HepG2 (cell line): ENCODE data around the gene CADM2.

Experiments used
- AGO1 ChIP-seq: fragments of 200-400 bp; formaldehyde crosslinking; IDR thresholded peaks from 2 replicates; pipeline ENCODE4 v1.6.1; 2017; ENCODE audit warnings: mild to moderate bottlenecking, low read depth, low read length, moderate library complexity; ENCODE audit not compliant: poor library complexity, severe bottlenecking
- CREM ChIP-seq, 2 experiments: sonication (generic) in 1 of 2; formaldehyde crosslinking in 1 of 2; IDR thresholded peaks; 2 replicates each; pipeline versions ENCODE4 v1.4.0 to v1.6.1; 2016 to 2020; ENCODE audit warnings: antibody characterized with exemption in 1 of 2, mild to moderate bottlenecking in 1 of 2, missing genetic modification reagents in 1 of 2
- EZH2 ChIP-seq: conservative IDR thresholded peaks from 2 replicates; pipeline ENCODE4 v1.6.1; 2012; ENCODE audit warnings: mild to moderate bottlenecking, low read depth, low read length, moderate library complexity
- JUN ChIP-seq: sonication (generic); formaldehyde crosslinking; IDR thresholded peaks from 2 replicates; pipeline ENCODE4 v1.4.0; 2020; ENCODE audit warnings: mild to moderate bottlenecking, missing genetic modification reagents
- NR3C1 ChIP-seq: sonication (generic); formaldehyde crosslinking; IDR thresholded peaks from 2 replicates; pipeline ENCODE4 v1.4.0; 2020; ENCODE audit warnings: missing genetic modification reagents
- POLR2A ChIP-seq, 2 experiments: IDR thresholded peaks; 2 replicates each; pipeline ENCODE4 v1.6.1; 2011; ENCODE audit warnings: low read depth in 2 of 2, low read length in 2 of 2, mild to moderate bottlenecking in 1 of 2, moderate library complexity in 1 of 2; ENCODE audit not compliant: insufficient read depth in 1 of 2
- RXRA ChIP-seq: sonication (generic); formaldehyde crosslinking; IDR thresholded peaks from 2 replicates; pipeline ENCODE4 v1.5.1; 2020; ENCODE audit warnings: missing genetic modification reagents
- TBX3 ChIP-seq: fragments of 450-650 bp; IDR thresholded peaks from 2 replicates; pipeline ENCODE4 v1.6.1; 2017; ENCODE audit warnings: antibody characterized with exemption, mild to moderate bottlenecking, inconsistent platforms, borderline replicate concordance
- TCF7L2 ChIP-seq: IDR thresholded peaks from 2 replicates; pipeline ENCODE4 v1.6.1; 2011; ENCODE audit warnings: mild to moderate bottlenecking, low read depth, low read length, moderate library complexity
- ZSCAN9 ChIP-seq: IDR thresholded peaks from 2 replicates; pipeline ENCODE4 v1.6.1; 2016; ENCODE audit warnings: borderline replicate concordance
- TF ChIP-seq, protein P1 (sequence below): sonication (generic); formaldehyde crosslinking; IDR thresholded peaks from 2 replicates; pipeline ENCODE4 v1.8.0; 2022; ENCODE audit warnings: missing genetic modification reagents, mild to moderate bottlenecking, borderline replicate concordance
- TF ChIP-seq, protein P2 (sequence below): sonication (generic); formaldehyde crosslinking; IDR thresholded peaks from 2 replicates; pipeline ENCODE4 v1.5.0; 2020; ENCODE audit warnings: missing genetic modification reagents, mild to moderate bottlenecking, borderline replicate concordance
- TF ChIP-seq, protein P3 (sequence below): sonication (generic); IDR thresholded peaks from 2 replicates; pipeline ENCODE4 v1.6.1; 2016; ENCODE audit warnings: low read depth, borderline replicate concordance
- TF ChIP-seq, protein P4 (sequence below): sonication (generic); formaldehyde crosslinking; IDR thresholded peaks from 2 replicates; pipeline ENCODE4 v1.5.0; 2020; ENCODE audit warnings: mild to moderate bottlenecking, missing genetic modification reagents, moderate library complexity

DNA sequence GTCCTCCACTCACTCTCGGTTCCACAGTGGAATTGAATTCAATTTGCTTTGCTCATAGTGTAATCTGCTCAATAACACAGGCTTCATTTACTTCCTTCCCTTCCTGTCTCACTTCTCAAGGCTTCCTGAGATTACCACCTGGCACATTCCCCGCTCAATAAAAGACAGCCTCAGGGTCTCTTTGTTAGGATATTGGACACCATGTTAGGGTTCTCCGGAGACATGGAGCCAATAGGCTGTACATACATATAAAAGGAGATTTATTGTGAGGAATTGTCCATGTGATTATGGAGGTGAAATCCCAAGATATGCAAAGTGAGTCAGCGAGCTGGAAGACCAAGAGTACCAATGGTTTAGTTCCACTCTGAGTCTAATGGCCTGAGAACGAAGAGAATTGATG lies 974.5 kb downstream of the CADM2 start:
- TF ChIP-seq CREM (IDR thresholded peaks at IDR 0.05) (no peak), CREM (CRISPR knock-in tag; IDR thresholded peaks at IDR 0.05) (no peak), EZH2 (no peak), RXRA (CRISPR knock-in tag) (no peak), ZSCAN9 (no peak), TBX3 (no peak), POLR2A (IDR thresholded peaks at IDR 0.05; ENCODE audit: insufficient read depth in 1 of 2, low read depth in 2 of 2, low read length in 2 of 2) (no peak), TCF7L2 (no peak), AGO1 (no peak), NR3C1 (CRISPR knock-in tag) (no peak), JUN (CRISPR knock-in tag) (no peak)
- TF ChIP-seq, protein P1, sequence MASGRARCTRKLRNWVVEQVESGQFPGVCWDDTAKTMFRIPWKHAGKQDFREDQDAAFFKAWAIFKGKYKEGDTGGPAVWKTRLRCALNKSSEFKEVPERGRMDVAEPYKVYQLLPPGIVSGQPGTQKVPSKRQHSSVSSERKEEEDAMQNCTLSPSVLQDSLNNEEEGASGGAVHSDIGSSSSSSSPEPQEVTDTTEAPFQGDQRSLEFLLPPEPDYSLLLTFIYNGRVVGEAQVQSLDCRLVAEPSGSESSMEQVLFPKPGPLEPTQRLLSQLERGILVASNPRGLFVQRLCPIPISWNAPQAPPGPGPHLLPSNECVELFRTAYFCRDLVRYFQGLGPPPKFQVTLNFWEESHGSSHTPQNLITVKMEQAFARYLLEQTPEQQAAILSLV = no peak
- TF ChIP-seq, protein P2, sequence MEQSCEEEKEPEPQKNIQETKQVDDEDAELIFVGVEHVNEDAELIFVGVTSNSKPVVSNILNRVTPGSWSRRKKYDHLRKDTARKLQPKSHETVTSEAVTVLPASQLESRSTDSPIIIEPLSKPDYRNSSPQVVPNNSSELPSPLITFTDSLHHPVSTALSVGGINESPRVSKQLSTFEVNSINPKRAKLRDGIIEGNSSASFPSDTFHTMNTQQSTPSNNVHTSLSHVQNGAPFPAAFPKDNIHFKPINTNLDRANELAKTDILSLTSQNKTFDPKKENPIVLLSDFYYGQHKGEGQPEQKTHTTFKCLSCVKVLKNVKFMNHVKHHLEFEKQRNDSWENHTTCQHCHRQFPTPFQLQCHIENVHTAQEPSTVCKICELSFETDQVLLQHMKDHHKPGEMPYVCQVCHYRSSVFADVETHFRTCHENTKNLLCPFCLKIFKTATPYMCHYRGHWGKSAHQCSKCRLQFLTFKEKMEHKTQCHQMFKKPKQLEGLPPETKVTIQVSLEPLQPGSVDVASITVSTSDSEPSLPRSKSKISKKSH (CRISPR knock-in tag) = no peak
- TF ChIP-seq, protein P3, sequence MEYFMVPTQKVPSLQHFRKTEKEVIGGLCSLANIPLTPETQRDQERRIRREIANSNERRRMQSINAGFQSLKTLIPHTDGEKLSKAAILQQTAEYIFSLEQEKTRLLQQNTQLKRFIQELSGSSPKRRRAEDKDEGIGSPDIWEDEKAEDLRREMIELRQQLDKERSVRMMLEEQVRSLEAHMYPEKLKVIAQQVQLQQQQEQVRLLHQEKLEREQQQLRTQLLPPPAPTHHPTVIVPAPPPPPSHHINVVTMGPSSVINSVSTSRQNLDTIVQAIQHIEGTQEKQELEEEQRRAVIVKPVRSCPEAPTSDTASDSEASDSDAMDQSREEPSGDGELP = no peak
- TF ChIP-seq, protein P4, sequence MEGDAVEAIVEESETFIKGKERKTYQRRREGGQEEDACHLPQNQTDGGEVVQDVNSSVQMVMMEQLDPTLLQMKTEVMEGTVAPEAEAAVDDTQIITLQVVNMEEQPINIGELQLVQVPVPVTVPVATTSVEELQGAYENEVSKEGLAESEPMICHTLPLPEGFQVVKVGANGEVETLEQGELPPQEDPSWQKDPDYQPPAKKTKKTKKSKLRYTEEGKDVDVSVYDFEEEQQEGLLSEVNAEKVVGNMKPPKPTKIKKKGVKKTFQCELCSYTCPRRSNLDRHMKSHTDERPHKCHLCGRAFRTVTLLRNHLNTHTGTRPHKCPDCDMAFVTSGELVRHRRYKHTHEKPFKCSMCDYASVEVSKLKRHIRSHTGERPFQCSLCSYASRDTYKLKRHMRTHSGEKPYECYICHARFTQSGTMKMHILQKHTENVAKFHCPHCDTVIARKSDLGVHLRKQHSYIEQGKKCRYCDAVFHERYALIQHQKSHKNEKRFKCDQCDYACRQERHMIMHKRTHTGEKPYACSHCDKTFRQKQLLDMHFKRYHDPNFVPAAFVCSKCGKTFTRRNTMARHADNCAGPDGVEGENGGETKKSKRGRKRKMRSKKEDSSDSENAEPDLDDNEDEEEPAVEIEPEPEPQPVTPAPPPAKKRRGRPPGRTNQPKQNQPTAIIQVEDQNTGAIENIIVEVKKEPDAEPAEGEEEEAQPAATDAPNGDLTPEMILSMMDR (CRISPR knock-in tag) = no peak
